SU-DHL-6 (cell line): ENCODE results near the gene EPB41L4B.

Experiments
- H2AFZ ChIP-seq: fragments of 200-600 bp; sonication (generic); 2 replicates; pipeline ENCODE4 v1.6.1; 2014; ENCODE audit warnings: low read depth, mild to moderate bottlenecking, moderate library complexity, mixed read lengths, antibody characterized with exemption, low read length; ENCODE audit not compliant: severe bottlenecking
- H3F3A ChIP-seq: fragments of 200-600 bp; shearing (Covaris generic); 2 replicates; pipeline ENCODE4 v1.6.0; 2016; ENCODE audit warnings: antibody characterized with exemption, mild to moderate bottlenecking; ENCODE audit not compliant: insufficient read depth
- H3K27ac ChIP-seq: fragments of 200-600 bp; sonication (generic); 2 replicates; pipeline ENCODE4 v1.5.1; 2016; ENCODE audit warnings: low read depth, mild to moderate bottlenecking, low read length, moderate library complexity, mixed read lengths
- H3K27me3 ChIP-seq: fragments of 200-600 bp; sonication (generic), shearing (Covaris generic); 2 replicates; pipeline ENCODE4 v1.6.0; 2014; ENCODE audit warnings: mild to moderate bottlenecking, low read length
- H3K36me3 ChIP-seq: fragments of 200-600 bp; sonication (generic); 2 replicates; pipeline ENCODE4 v1.6.1; 2014; ENCODE audit warnings: mild to moderate bottlenecking, low read length, mixed read lengths
- H3K4me2 ChIP-seq: fragments of 300-600, 200-600 bp; shearing (Covaris generic), sonication (generic); 2 replicates; pipeline ENCODE4 v1.6.0; 2014; ENCODE audit warnings: low read length, low read depth, mild to moderate bottlenecking; ENCODE audit not compliant: poor library complexity, severe bottlenecking
- H3K4me3 ChIP-seq: fragments of 200-600 bp; sonication (generic); 2 replicates; pipeline ENCODE4 v1.5.1; 2014; ENCODE audit warnings: antibody characterized with exemption, low read length, mild to moderate bottlenecking, mixed read lengths; ENCODE audit not compliant: insufficient read depth, poor library complexity, severe bottlenecking
- H3K79me2 ChIP-seq: fragments of 200-600 bp; sonication (generic); 2 replicates; pipeline ENCODE4 v1.6.1; 2014; ENCODE audit warnings: mild to moderate bottlenecking, low read length, moderate library complexity; ENCODE audit not compliant: insufficient read depth
- H3K9ac ChIP-seq: fragments of 200-600 bp; sonication (generic); 2 replicates; pipeline ENCODE4 v1.7.0; 2014; ENCODE audit warnings: mild to moderate bottlenecking, low read length
- H3K9me2 ChIP-seq: fragments of 200-600 bp; sonication (generic); replicated peaks from 2 replicates; pipeline ENCODE4 v1.6.1; 2014; ENCODE audit warnings: low read length; ENCODE audit not compliant: insufficient read depth
- H3K9me3 ChIP-seq: fragments of 200-600 bp; sonication (generic); 2 replicates; pipeline ENCODE4 v1.6.1; 2014; ENCODE audit warnings: low read length, mixed read lengths; ENCODE audit not compliant: insufficient read depth
- H4K20me1 ChIP-seq: fragments of 200-600 bp; sonication (generic); 2 replicates; pipeline ENCODE4 v1.6.1; 2014; ENCODE audit warnings: low read depth, mild to moderate bottlenecking, antibody characterized with exemption, low read length, moderate library complexity, mixed read lengths
- CTCF ChIP-seq: fragments of 200-600 bp; sonication (generic); IDR thresholded peaks from one replicate; pipeline ENCODE4 v1.5.1; 2017; ENCODE audit warnings: antibody characterized with exemption, mild to moderate bottlenecking, low read length, moderate library complexity; ENCODE audit not compliant: insufficient read depth, poor library complexity, severe bottlenecking
- EZH2phosphoT487 ChIP-seq: fragments of 200-600 bp; sonication (generic), shearing (Covaris generic); conservative IDR thresholded peaks from 2 replicates; pipeline ENCODE4 v1.6.1; 2018; ENCODE audit warnings: mild to moderate bottlenecking, antibody characterized with exemption, low read length, moderate library complexity, mixed read lengths

EPB41L4B gene

GRCh38 chr9:109320331-109320741, 523 bp downstream of the EPB41L4B start:
- Histone ChIP-seq H3K27ac (no peak overlapping the region), H3K27me3 (no peaks in the 10 kb centered on the region), H3K36me3 (no peaks in the 10 kb centered on the region), H3K4me3 (no peak overlapping the region), H3K79me2 (no peaks in the 10 kb centered on the region), H4K20me1 (no peaks in the 10 kb centered on the region), H3K9me3 (no peaks in the 10 kb centered on the region), H3K9me2 (no peaks in the 10 kb centered on the region), H3K4me2 (no peak overlapping the region), H3K9ac (no peak overlapping the region), H3F3A (no peaks in the 10 kb centered on the region), H2AFZ (no peak overlapping the region)
- TF ChIP-seq CTCF (no peak), EZH2phosphoT487 (no peak)

GRCh38 chr9:109319626-109320241, 1.1 kb downstream of the EPB41L4B start:
- H2AFZ ChIP-seq: no peak overlapping the region
- H4K20me1 ChIP-seq: no peaks in the 10 kb centered on the region
- no peaks in the 10 kb centered on the region for H3K9me2 ChIP-seq
- no peaks in the 10 kb centered on the region for H3K9me3 ChIP-seq
- H3K9ac ChIP-seq: no peak overlapping the region
- H3K27ac ChIP-seq: no peak overlapping the region
- no peaks in the 10 kb centered on the region for H3K27me3 ChIP-seq
- H3K4me2 ChIP-seq: no peak overlapping the region
- no peak overlapping the region for H3K4me3 ChIP-seq
- no peaks in the 10 kb centered on the region for H3K36me3 ChIP-seq
- no peaks in the 10 kb centered on the region for H3F3A ChIP-seq
- no peaks in the 10 kb centered on the region for H3K79me2 ChIP-seq
- TF ChIP-seq CTCF (no peak), EZH2phosphoT487 (no peak)

GRCh38 chr9:109319017-109319625, 1.7 kb downstream of the EPB41L4B start:
- TF ChIP-seq CTCF (no peak), EZH2phosphoT487 (no peak)
- Histone ChIP-seq H4K20me1 (no peaks in the 10 kb centered on the region), H3K27ac (no peak overlapping the region), H3F3A (no peaks in the 10 kb centered on the region), H3K79me2 (no peaks in the 10 kb centered on the region), H3K9ac (no peak overlapping the region), H3K9me2 (no peaks in the 10 kb centered on the region), H3K4me2 (no peak overlapping the region), H2AFZ (no peak overlapping the region), H3K36me3 (no peaks in the 10 kb centered on the region), H3K4me3 (no peak overlapping the region), H3K9me3 (no peaks in the 10 kb centered on the region), H3K27me3 (no peaks in the 10 kb centered on the region)
